A549 (cell line): ENCODE data around the gene ABHD17A. TPM values are rescaled to one million over a fixed set of nuclear protein-coding genes. Genes with fewer than 3 reads are reported as not detected.
A peak's percentile ranks its signal among the peaks of the same experiment; 100 is the strongest.

Experiments used
- ATAC-seq, 2 experiments: fragments of 200-7000 bp in 1 of 2; fragments of >200 bp in 1 of 2; cut with Nextera tagmentation in 1 of 2; cut with Tn5 transposase in 1 of 2; 3 replicates each; pipeline versions ENCODE4 v1.8.0 to v1.9.1; 2018 to 2020; ENCODE audit warnings: mild to moderate bottlenecking in 1 of 2, moderate library complexity in 1 of 2
- CTCF ChIA-PET: fragments of 300-600 bp; sonication (Branson Sonifier 250); formaldehyde crosslinking; extraction: SDS; loops from one replicate; lab custom pipeline; 2021; ENCODE audit warnings: antibody characterized with exemption, inconsistent platforms; lab: Yijun Ruan, JAX
- POLR2A ChIA-PET: fragments of 350-600 bp; formaldehyde crosslinking; extraction: SDS; loops from one replicate; lab custom pipeline; 2021; ENCODE audit warnings: antibody characterized with exemption, inconsistent platforms; lab: Yijun Ruan, JAX
- DNase-seq, 2 experiments: peaks; one replicate each; pipeline versions ENCODE4 v3.0.0 to v3.0.0-alpha.2; 2011 to 2016; ENCODE audit warnings: low read depth in 1 of 2, low spot score in 1 of 2
- FAIRE-seq: peaks from 2 replicates; lab custom pipeline; 2011; peaks lifted over from hg19 to GRCh38; lab: Jason Lieb, UNC
- H3K27ac ChIP-seq, 2 experiments: fragments of >200 bp; sonication (Bioruptor Twin); formaldehyde crosslinking; 3 replicates each; pipeline ENCODE4 v1.5.1; 2016 to 2017
- H3K4me1 ChIP-seq: fragments of >200 bp; sonication (Bioruptor Twin); formaldehyde crosslinking; 3 replicates; pipeline ENCODE4 v1.6.1; 2016
- H3K4me2 ChIP-seq: fragments of >200 bp; sonication (Bioruptor Twin); formaldehyde crosslinking; 3 replicates; pipeline ENCODE4 v1.6.1; 2016
- H3K4me3 ChIP-seq: fragments of >200 bp; sonication (Bioruptor Twin); formaldehyde crosslinking; 3 replicates; pipeline ENCODE4 v1.5.1; 2016
- H3K9me3 ChIP-seq: fragments of >200 bp; sonication (Bioruptor Twin); formaldehyde crosslinking; 3 replicates; pipeline ENCODE4 v1.6.1; 2016
- ATOH8 ChIP-seq: fragments of 250-450 bp; sonication (Bioruptor Pico); IDR thresholded peaks from 2 replicates; pipeline ENCODE4 v1.5.0; 2020; ENCODE audit warnings: low read depth, mild to moderate bottlenecking, moderate library complexity
- CTCF ChIP-seq: fragments of >200 bp; sonication (Bioruptor Twin); formaldehyde crosslinking; IDR thresholded peaks from 3 replicates; pipeline ENCODE4 v1.5.1; 2016
- EHF ChIP-seq: fragments of 250-450 bp; sonication (Bioruptor Pico); IDR thresholded peaks from 2 replicates; pipeline ENCODE4 v1.5.0; 2020; ENCODE audit warnings: mild to moderate bottlenecking
- EHMT2 ChIP-seq: fragments of 200-600 bp; sonication (generic); IDR thresholded peaks from 2 replicates; pipeline ENCODE4 v1.6.1; 2016; ENCODE audit warnings: antibody characterized with exemption, low read depth, mild to moderate bottlenecking, moderate library complexity
- EP300 ChIP-seq, 2 experiments: fragments of >200 bp; sonication (Bioruptor Twin); formaldehyde crosslinking; IDR thresholded peaks; 2 replicates in 1 of 2; 3 replicates in 1 of 2; pipeline ENCODE4 v1.6.1; 2016 to 2017
- FOSB ChIP-seq: fragments of 250-450 bp; sonication (Bioruptor Pico); IDR thresholded peaks from 2 replicates; pipeline ENCODE4 v1.5.0; 2020; ENCODE audit warnings: mild to moderate bottlenecking, moderate library complexity
- FOSL2 ChIP-seq, 2 experiments: fragments of 450-650 bp in 1 of 2; fragments of >200 bp in 1 of 2; sonication (Bioruptor Twin) in 1 of 2; formaldehyde crosslinking; IDR thresholded peaks; 2 replicates each; pipeline versions ENCODE4 v1.5.0 to v1.6.1; 2016 to 2020; ENCODE audit warnings: mild to moderate bottlenecking in 1 of 2, moderate library complexity in 1 of 2
- GATA3 ChIP-seq: IDR thresholded peaks from 2 replicates; pipeline ENCODE4 v1.6.1; 2012; ENCODE audit warnings: borderline replicate concordance
- HMGXB4 ChIP-seq: fragments of 250-450 bp; sonication (Bioruptor Pico); IDR thresholded peaks from 2 replicates; pipeline ENCODE4 v1.5.0; 2021; ENCODE audit warnings: mild to moderate bottlenecking, moderate library complexity, borderline replicate concordance
- JUNB ChIP-seq: fragments of >200 bp; sonication (Bioruptor Twin); formaldehyde crosslinking; IDR thresholded peaks from 2 replicates; pipeline ENCODE4 v1.6.1; 2016
- KDM5A ChIP-seq: fragments of 200-600 bp; sonication (generic); IDR thresholded peaks from 2 replicates; pipeline ENCODE4 v1.6.1; 2016; ENCODE audit warnings: antibody characterized with exemption, mild to moderate bottlenecking
- MAFK ChIP-seq: fragments of 450-650 bp; IDR thresholded peaks from 2 replicates; pipeline ENCODE4 v1.6.1; 2014; ENCODE audit not compliant: partially characterized antibody
- MYC ChIP-seq: IDR thresholded peaks from 2 replicates; pipeline ENCODE4 v1.6.1; 2012; ENCODE audit warnings: mild to moderate bottlenecking, inconsistent platforms, low read length, improper control_type of control experiment, borderline replicate concordance
- NPAS2 ChIP-seq: fragments of 250-450 bp; sonication (Bioruptor Pico); IDR thresholded peaks from 2 replicates; pipeline ENCODE4 v1.8.0; 2022; ENCODE audit warnings: mild to moderate bottlenecking, moderate library complexity, borderline replicate concordance
- PBX3 ChIP-seq: IDR thresholded peaks from 2 replicates; pipeline ENCODE4 v1.6.1; 2012
- POLR2A ChIP-seq: IDR thresholded peaks from 2 replicates; pipeline ENCODE4 v1.6.1; 2012; ENCODE audit warnings: mild to moderate bottlenecking, low read length
- RAD21 ChIP-seq, 2 experiments: fragments of >200 bp in 1 of 2; sonication (Bioruptor Twin) in 1 of 2; formaldehyde crosslinking in 1 of 2; IDR thresholded peaks in 1 of 2; conservative IDR thresholded peaks in 1 of 2; 2 replicates in 1 of 2; 3 replicates in 1 of 2; pipeline ENCODE4 v1.6.1; 2012 to 2018; ENCODE audit warnings: inconsistent platforms in 1 of 2
- RCOR1 ChIP-seq: fragments of 150-350 bp; IDR thresholded peaks from 2 replicates; pipeline ENCODE4 v1.6.1; 2014; ENCODE audit warnings: antibody characterized with exemption, low read length, low read depth
- REST ChIP-seq: fragments of 200-600 bp; sonication (generic); IDR thresholded peaks from 2 replicates; pipeline ENCODE4 v1.6.1; 2016; ENCODE audit warnings: antibody characterized with exemption, mild to moderate bottlenecking, moderate library complexity
- RFX5 ChIP-seq: fragments of 450-650 bp; IDR thresholded peaks from 2 replicates; pipeline ENCODE4 v1.7.1; 2014; ENCODE audit warnings: antibody characterized with exemption, mild to moderate bottlenecking, moderate library complexity
- SREBF2 ChIP-seq: fragments of 450-650 bp; IDR thresholded peaks from 2 replicates; pipeline ENCODE4 v1.6.1; 2014; ENCODE audit warnings: mild to moderate bottlenecking, moderate library complexity
- TFCP2L1 ChIP-seq: fragments of 250-450 bp; sonication (Bioruptor Pico); IDR thresholded peaks from 2 replicates; pipeline ENCODE4 v1.5.0; 2021; ENCODE audit warnings: mild to moderate bottlenecking
- USF2 ChIP-seq: fragments of 450-650 bp; IDR thresholded peaks from 2 replicates; pipeline ENCODE4 v1.6.1; 2014; ENCODE audit warnings: antibody characterized with exemption
- ZNF302 ChIP-seq: fragments of 250-450 bp; sonication (Bioruptor Pico); IDR thresholded peaks from 2 replicates; pipeline ENCODE4 v1.9.0; 2021; ENCODE audit warnings: inconsistent platforms, mild to moderate bottlenecking, moderate library complexity
- whole genome bisulfite sequencing: methylation state at CpG from one replicate; pipeline ENCODE4 v1.1.6; 2017; ENCODE audit errors: missing lambda C conversion rate; 5-methylcytosine and 5-hydroxymethylcytosine counted together
- polyA plus RNA-seq, 4 experiments: library from polyadenylated mRNA; depleted of rRNA in 3 of 4; stranded (reverse); fragments of >200 nt; fragmentation: RNase III in 1 of 4; extraction: RNeasy Plus Mini Kit Qiagen cat#74134 plus additional on column Dnase treatment in 1 of 4; gene quantifications; 2 replicates in 3 of 4; 3 replicates in 1 of 4; pipeline ENCODE4 v1.2.3, GENCODE V29; 2011 to 2017

The ABHD17A gene
- polyA plus RNA-seq, 2 of the 4 experiments (the other 2 are of a cell fraction), result 12.8 to 23.1 TPM

- ChIA-PET CTCF (interaction anchor here (1.0 to 14.0 kb wide), 4 partner anchors 10 to 101 kb away, joined by 3 to 212 read pairs (median 18); no protein-coding TSS in a partner anchor), POLR2A (interaction anchor here (0.5 to 1.2 kb wide), 2 partner anchors 9 to 266 kb away, joined by 3 read pairs; no protein-coding TSS in a partner anchor)
- ATAC-seq (no peak), FAIRE-seq (no peak), DNase-seq (no peak)
- Histone ChIP-seq H3K4me1 (peaks cover 15% of the 10 kb centered on the region), H3K4me2 (peak overlapping the region; percentile 88), H3K27ac (no peak overlapping the region), H3K9me3 (no peaks in the 10 kb centered on the region), H3K4me3 (peak overlapping the region; percentile 91)
- WGBS, result 90% methylated on average over 23 of the region's 29 CpGs
- TF ChIP-seq SREBF2 (no peak), FOSL2 (IDR thresholded peaks at IDR 0.05) (no peak), FOSL2 (CRISPR knock-in tag; IDR thresholded peaks at IDR 0.05) (no peak), ZNF302 (CRISPR knock-in tag) (no peak), FOSB (CRISPR knock-in tag) (no peak), USF2 (no peak), PBX3 (no peak), MAFK (no peak), KDM5A (no peak), EHMT2 (no peak), EHF (CRISPR knock-in tag) (no peak), POLR2A (no peak), EP300 (IDR thresholded peaks at IDR 0.05) (no peak), RCOR1 (no peak), JUNB (no peak), NPAS2 (CRISPR knock-in tag) (no peak), TFCP2L1 (CRISPR knock-in tag) (no peak), HMGXB4 (CRISPR knock-in tag) (no peak)
Measured at GRCh38 chr19:1846517-1847204, 38.6 kb downstream of the ABHD17A start.

- Histone ChIP-seq H3K27ac (no peak overlapping the region), H3K4me1 (peaks cover 15% of the 10 kb centered on the region), H3K9me3 (no peaks in the 10 kb centered on the region), H3K4me2 (no peak overlapping the region), H3K4me3 (no peak overlapping the region)
- CTCF ChIA-PET, result interaction anchor here (1.0 to 14.0 kb wide), 3 partner anchors 9 to 102 kb away, joined by 3 to 212 read pairs (median 32); no protein-coding TSS in a partner anchor
- ATAC-seq, result no peak
- TF ChIP-seq MYC, result no peak
- TF ChIP-seq EHF (CRISPR knock-in tag), result no peak
- TF ChIP-seq ATOH8 (CRISPR knock-in tag), result no peak
- no peak for TF ChIP-seq JUNB
- TF ChIP-seq REST, result no peak
- no peak for TF ChIP-seq RFX5
- no peak for TF ChIP-seq PBX3
- TF ChIP-seq RAD21 (conservative IDR thresholded peaks at IDR 0.05 in 1 of 2, IDR thresholded peaks at IDR 0.05 in 1 of 2), result no peak
- TF ChIP-seq GATA3, result no peak
- no peak for TF ChIP-seq EHMT2
- TF ChIP-seq CTCF, result no peak
- WGBS, result 88% methylated on average over 4 of the region's 11 CpGs
- FAIRE-seq, result no peak
- POLR2A ChIA-PET, result no interaction called here
- no peak for DNase-seq
Measured at GRCh38 chr19:1845642-1846041, 39.7 kb downstream of the ABHD17A start.
